ENCODE data around the gene RHOV. TPM values are rescaled to one million over a fixed set of nuclear protein-coding genes. Genes with fewer than 3 reads are reported as not detected.
A peak's percentile ranks its signal among the peaks of the same experiment; 100 is the strongest.

The RHOV gene
- total and polyA plus RNA-seq, 8 donors = 0.31 to 1.5 (median 0.56) TPM

DNA sequence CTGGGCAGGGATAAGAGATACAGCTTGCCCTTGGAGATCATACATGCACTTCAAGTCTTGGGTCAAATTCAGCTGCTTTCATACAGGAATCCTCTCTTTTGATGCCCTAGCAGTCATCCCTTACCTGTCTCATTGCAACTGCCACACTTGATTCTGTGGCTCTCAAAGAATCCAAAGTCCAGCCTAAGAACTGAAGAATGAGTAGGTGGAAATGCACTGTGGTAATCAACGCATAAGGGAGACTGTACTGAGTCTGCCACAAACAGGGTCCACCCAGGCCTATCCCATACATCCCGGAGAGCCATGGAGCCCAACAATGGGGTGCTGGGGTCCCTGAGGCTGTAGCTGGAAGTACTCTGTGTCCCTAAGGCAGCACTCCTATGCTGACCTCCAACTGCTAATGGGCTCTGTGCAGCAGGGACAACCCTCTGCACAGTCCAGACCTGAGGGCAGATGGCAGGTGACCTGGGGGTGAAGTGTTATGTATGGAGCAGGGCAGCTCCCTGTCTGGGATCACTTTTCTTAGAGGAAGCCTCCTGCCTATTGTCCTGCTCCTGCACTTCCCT is 18.5 kb upstream of the RHOV start:
- H3K27ac ChIP-seq = no peak overlapping the region
- DNase-seq (no peak), ATAC-seq (no peak)
- H3K9me3 ChIP-seq = no peaks in the 10 kb centered on the region
- TF ChIP-seq, protein P1, sequence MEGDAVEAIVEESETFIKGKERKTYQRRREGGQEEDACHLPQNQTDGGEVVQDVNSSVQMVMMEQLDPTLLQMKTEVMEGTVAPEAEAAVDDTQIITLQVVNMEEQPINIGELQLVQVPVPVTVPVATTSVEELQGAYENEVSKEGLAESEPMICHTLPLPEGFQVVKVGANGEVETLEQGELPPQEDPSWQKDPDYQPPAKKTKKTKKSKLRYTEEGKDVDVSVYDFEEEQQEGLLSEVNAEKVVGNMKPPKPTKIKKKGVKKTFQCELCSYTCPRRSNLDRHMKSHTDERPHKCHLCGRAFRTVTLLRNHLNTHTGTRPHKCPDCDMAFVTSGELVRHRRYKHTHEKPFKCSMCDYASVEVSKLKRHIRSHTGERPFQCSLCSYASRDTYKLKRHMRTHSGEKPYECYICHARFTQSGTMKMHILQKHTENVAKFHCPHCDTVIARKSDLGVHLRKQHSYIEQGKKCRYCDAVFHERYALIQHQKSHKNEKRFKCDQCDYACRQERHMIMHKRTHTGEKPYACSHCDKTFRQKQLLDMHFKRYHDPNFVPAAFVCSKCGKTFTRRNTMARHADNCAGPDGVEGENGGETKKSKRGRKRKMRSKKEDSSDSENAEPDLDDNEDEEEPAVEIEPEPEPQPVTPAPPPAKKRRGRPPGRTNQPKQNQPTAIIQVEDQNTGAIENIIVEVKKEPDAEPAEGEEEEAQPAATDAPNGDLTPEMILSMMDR (IDR thresholded peaks at IDR 0.05) = no peak
- peaks cover 0 to 17% of the 10 kb centered on the region in 2 donors for H3K36me3 ChIP-seq
- H3K27me3 ChIP-seq = no peaks in the 10 kb centered on the region
- H3K4me1 ChIP-seq = peaks cover 5 to 43% of the 10 kb centered on the region in 2 donors
- intact Hi-C loops (cut with DNase I) = loop anchor here in 1 of 2 donors (5.0 kb wide), 1 partner anchor 215 kb away; no protein-coding TSS in a partner anchor
- no peak overlapping the region for H3K4me3 ChIP-seq

DNA sequence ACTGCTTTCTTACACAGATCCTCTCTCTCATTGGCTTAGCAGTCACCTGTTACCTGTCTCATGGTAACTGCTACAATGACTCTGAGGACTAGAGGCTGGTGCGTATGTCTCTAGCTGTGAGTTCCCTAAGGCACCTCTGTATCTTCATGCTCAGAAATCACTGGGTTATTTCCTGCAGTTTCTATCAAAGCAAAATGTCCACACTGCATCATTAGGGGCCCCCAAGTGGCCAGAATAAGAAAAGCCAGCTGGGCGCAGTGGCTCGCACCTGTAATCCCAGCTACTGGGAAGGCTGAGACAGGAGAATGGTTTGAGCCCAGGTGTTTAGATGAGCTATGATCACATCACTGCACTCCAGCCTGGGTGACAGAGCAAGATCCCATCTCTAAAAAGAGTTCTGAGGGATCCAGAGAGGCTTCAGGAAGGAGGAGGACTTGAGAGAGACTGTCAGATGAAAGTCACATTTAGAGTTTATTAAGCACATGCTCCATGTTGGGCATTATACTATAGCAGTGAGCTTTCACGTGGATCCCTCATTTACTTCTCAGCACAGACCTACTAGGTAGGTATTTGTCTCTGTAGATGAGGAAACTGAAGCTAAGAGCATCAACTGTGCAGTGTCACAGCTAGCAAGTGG is 17.9 kb upstream of the RHOV start:
- DNase-seq = peak in 1 of 4 donors; percentile 48
- Histone ChIP-seq H3K27ac (no peak overlapping the region), H3K4me3 (no peak overlapping the region), H3K4me1 (peaks cover 5 to 39% of the 10 kb centered on the region in 2 donors), H3K9me3 (no peaks in the 10 kb centered on the region), H3K27me3 (no peaks in the 10 kb centered on the region), H3K36me3 (peaks cover 0 to 11% of the 10 kb centered on the region in 2 donors)
- intact Hi-C loops (cut with DNase I) = loop anchor here in 1 of 2 donors (5.0 kb wide), 1 partner anchor 215 kb away; no protein-coding TSS in a partner anchor
- peak; percentile 23 for ATAC-seq
- TF ChIP-seq, protein P1 (IDR thresholded peaks at IDR 0.05) = peak; percentile 58 to 72

DNA sequence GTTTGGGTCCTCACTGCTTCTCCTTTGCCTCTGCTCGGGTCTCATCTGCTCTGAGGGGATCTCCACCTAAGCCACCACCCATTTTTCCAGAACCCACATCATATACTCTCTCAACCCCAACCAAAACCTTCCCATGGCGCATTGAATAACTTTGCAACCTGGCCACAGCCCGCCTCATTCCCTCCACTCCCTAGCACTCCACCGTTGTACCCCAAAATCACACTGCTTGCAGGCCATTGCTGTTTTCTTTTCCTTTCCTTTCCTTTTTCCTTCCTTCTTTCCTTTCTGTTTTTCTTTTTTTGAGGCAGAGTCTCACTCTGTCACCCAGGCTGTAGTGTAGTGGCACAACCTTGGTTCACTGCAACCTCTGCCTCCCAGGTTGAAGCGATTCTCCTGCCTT is 17.1 kb upstream of the RHOV start:
- TF ChIP-seq, protein P1 (IDR thresholded peaks at IDR 0.05) = no peak
- Histone ChIP-seq H3K4me1 (peaks cover 5 to 33% of the 10 kb centered on the region in 2 donors), H3K4me3 (no peak overlapping the region), H3K9me3 (no peaks in the 10 kb centered on the region), H3K27ac (no peak overlapping the region), H3K36me3 (peaks cover 0 to 3% of the 10 kb centered on the region in 2 donors), H3K27me3 (no peaks in the 10 kb centered on the region)
- ATAC-seq (no peak), DNase-seq (no peak)
- intact Hi-C loops (cut with DNase I) = loop anchor here in 1 of 2 donors (5.0 kb wide), 1 partner anchor 214 kb away; no protein-coding TSS in a partner anchor

DNA sequence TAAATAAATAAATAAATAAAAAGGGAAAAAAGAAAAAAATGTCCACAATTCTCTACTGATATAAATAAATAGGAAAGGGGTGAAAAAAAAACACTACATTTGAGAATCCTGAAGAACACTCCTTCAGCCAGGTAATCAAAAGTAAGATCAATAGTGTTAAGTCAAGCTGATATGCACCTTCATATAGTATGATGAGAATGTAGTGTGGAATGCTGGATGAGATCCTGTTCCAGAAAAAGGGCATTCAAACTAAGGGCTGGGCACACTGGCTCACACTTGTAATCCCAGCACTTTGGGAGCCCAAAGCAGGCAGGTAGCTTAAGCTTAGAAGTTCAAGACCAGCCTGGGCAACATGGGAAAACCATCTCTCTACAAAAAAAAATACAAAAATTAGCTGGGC is 15.1 kb upstream of the RHOV start:
- ATAC-seq = no peak
- Histone ChIP-seq H3K9me3 (no peaks in the 10 kb centered on the region), H3K4me1 (peaks cover 0 to 21% of the 10 kb centered on the region in 2 donors), H3K4me3 (no peak overlapping the region), H3K27ac (no peak overlapping the region), H3K27me3 (no peaks in the 10 kb centered on the region), H3K36me3 (no peaks in the 10 kb centered on the region)
- DNase-seq = no peak
- TF ChIP-seq, protein P1 (IDR thresholded peaks at IDR 0.05) = no peak
- intact Hi-C loops (cut with DNase I) = no loop called here

DNA sequence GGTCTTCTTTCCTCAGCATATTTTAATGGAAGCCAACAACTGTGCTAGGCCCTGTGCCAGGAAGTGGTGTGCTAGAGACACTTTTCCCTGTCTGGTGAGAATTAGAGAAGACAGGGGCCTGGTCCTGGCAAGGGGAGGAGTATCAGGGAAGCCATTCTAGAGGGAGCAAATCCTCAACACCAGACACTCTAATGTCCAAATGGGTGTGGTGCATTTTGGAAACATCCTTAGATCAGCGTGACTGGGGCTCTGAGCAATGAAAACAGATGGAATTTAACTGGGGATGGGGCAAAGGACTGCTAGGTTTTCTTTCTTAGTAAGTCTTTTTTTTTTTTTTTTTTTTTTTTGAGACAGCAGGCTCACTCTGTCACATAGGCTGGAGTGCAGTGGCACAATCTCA is 12.6 kb upstream of the RHOV start:
- intact Hi-C loops (cut with DNase I) = no loop called here

More for the DNA sequence above, 12.6 kb upstream of the RHOV start:
- H3K27ac ChIP-seq = no peak overlapping the region
- ATAC-seq (no peak), DNase-seq (no peak)
- H3K36me3 ChIP-seq = no peaks in the 10 kb centered on the region
- H3K27me3 ChIP-seq = no peaks in the 10 kb centered on the region
- TF ChIP-seq, protein P1 (IDR thresholded peaks at IDR 0.05) = no peak
- H3K4me1 ChIP-seq = no peaks in the 10 kb centered on the region
- H3K9me3 ChIP-seq = no peaks in the 10 kb centered on the region
- no peak overlapping the region for H3K4me3 ChIP-seq

Measured in left lung (tissue), 10 donors.